HepG2 (cell line): ENCODE measurements around the gene EHD4. TPM values are rescaled to one million over a fixed set of nuclear protein-coding genes. Genes with fewer than 3 reads are reported as not detected.

ENCODE experiments used
- AGO2 ChIP-seq: fragments of 200-400 bp; formaldehyde crosslinking; optimal IDR thresholded peaks from 2 replicates; pipeline ENCODE3; 2017; ENCODE audit warnings: mild to moderate bottlenecking, low read depth, low read length, moderate library complexity
- DR1 ChIP-seq: sonication (generic); formaldehyde crosslinking; IDR thresholded peaks from 2 replicates; pipeline ENCODE4 v1.8.0; 2021; ENCODE audit warnings: mild to moderate bottlenecking, missing genetic modification reagents, inconsistent platforms
- ETV6 ChIP-seq: sonication (generic); formaldehyde crosslinking; conservative IDR thresholded peaks from 2 replicates; pipeline ENCODE4 v1.4.0; 2020; ENCODE audit warnings: missing genetic modification reagents
- HNF4G ChIP-seq, 2 experiments: sonication (generic) in 1 of 2; formaldehyde crosslinking in 1 of 2; IDR thresholded peaks; 2 replicates each; pipeline versions ENCODE4 v1.4.0 to v1.6.1; 2011 to 2020; ENCODE audit warnings: borderline replicate concordance in 2 of 2, low read depth in 2 of 2, mild to moderate bottlenecking in 2 of 2, low read length in 1 of 2, missing genetic modification reagents in 1 of 2, moderate library complexity in 1 of 2
- HNRNPL ChIP-seq: fragments of 200-400 bp; formaldehyde crosslinking; IDR thresholded peaks from 2 replicates; pipeline ENCODE4 v1.6.1; 2017; ENCODE audit warnings: mild to moderate bottlenecking, low read depth, low read length
- HOXA3 ChIP-seq: sonication (generic); formaldehyde crosslinking; IDR thresholded peaks from 2 replicates; pipeline ENCODE4 v1.5.0; 2020; ENCODE audit warnings: missing genetic modification reagents
- MATR3 ChIP-seq: sonication (generic); formaldehyde crosslinking; IDR thresholded peaks from 2 replicates; pipeline ENCODE4 v1.4.0; 2020; ENCODE audit warnings: missing genetic modification reagents
- MEIS2 ChIP-seq: sonication (generic); formaldehyde crosslinking; IDR thresholded peaks from 2 replicates; pipeline ENCODE4 v1.9.0; 2021; ENCODE audit warnings: mild to moderate bottlenecking, missing genetic modification reagents
- MTA1 ChIP-seq: sonication (generic); formaldehyde crosslinking; IDR thresholded peaks from 2 replicates; pipeline ENCODE4 v1.4.0; 2020; ENCODE audit warnings: missing genetic modification reagents, mild to moderate bottlenecking, borderline replicate concordance
- NFKB2 ChIP-seq: sonication (generic); formaldehyde crosslinking; IDR thresholded peaks from 2 replicates; pipeline ENCODE4 v1.4.0; 2020; ENCODE audit warnings: missing genetic modification reagents, borderline replicate concordance
- PCBP1 ChIP-seq: fragments of 200-400 bp; formaldehyde crosslinking; IDR thresholded peaks from 2 replicates; pipeline ENCODE4 v1.6.1; 2017; ENCODE audit warnings: mild to moderate bottlenecking, low read depth, low read length, borderline replicate concordance
- RARA ChIP-seq: IDR thresholded peaks from 2 replicates; pipeline ENCODE4 v1.6.1; 2016; ENCODE audit warnings: missing genetic modification reagents, missing compliant biosample characterization
- RBM22 ChIP-seq: fragments of 200-400 bp; formaldehyde crosslinking; optimal IDR thresholded peaks from 2 replicates; pipeline ENCODE3; 2017; ENCODE audit warnings: mild to moderate bottlenecking, low read length, moderate library complexity
- ZBTB7A ChIP-seq: sonication (generic); formaldehyde crosslinking; IDR thresholded peaks from 2 replicates; pipeline ENCODE4 v1.8.0; 2022; ENCODE audit warnings: mild to moderate bottlenecking, missing genetic modification reagents
- ZFY ChIP-seq: sonication (generic); formaldehyde crosslinking; IDR thresholded peaks from 2 replicates; pipeline ENCODE4 v1.4.0; 2020; ENCODE audit warnings: missing genetic modification reagents
- ZMYM4 ChIP-seq: sonication (generic); formaldehyde crosslinking; IDR thresholded peaks from 2 replicates; pipeline ENCODE4 v1.8.1; 2023; ENCODE audit warnings: mild to moderate bottlenecking, missing genetic modification reagents
- ZNF20 ChIP-seq: sonication (generic); formaldehyde crosslinking; IDR thresholded peaks from 2 replicates; pipeline ENCODE4 v1.4.0; 2020; ENCODE audit warnings: mild to moderate bottlenecking, moderate library complexity, missing genetic modification reagents
- ZNF230 ChIP-seq: sonication (generic); formaldehyde crosslinking; IDR thresholded peaks from 2 replicates; pipeline ENCODE4 v1.4.0; 2020; ENCODE audit warnings: mild to moderate bottlenecking, missing genetic modification reagents
- ZNF3 ChIP-seq: IDR thresholded peaks from 2 replicates; pipeline ENCODE4 v1.7.0; 2017; ENCODE audit warnings: inconsistent platforms
- ZNF350 ChIP-seq: sonication (generic); formaldehyde crosslinking; IDR thresholded peaks from 2 replicates; pipeline ENCODE4 v1.4.0; 2020; ENCODE audit warnings: mild to moderate bottlenecking, low read depth, missing genetic modification reagents, borderline replicate concordance
- ZSCAN20 ChIP-seq: sonication (generic); formaldehyde crosslinking; IDR thresholded peaks from 2 replicates; pipeline ENCODE4 v1.4.0; 2020; ENCODE audit warnings: missing genetic modification reagents, mild to moderate bottlenecking, borderline replicate concordance
- polyA plus RNA-seq, 8 experiments: library from polyadenylated mRNA; depleted of rRNA in 3 of 8; stranded (reverse) in 7 of 8; unstranded in 1 of 8; fragments of >200 nt; fragmentation: Illumina TruSeq in 4 of 8; extraction: Trizol in 4 of 8; gene quantifications; 2 replicates each; pipeline versions ENCODE4 v1.2.1 to v1.2.3, GENCODE V29; 2011 to 2016; ENCODE audit warnings: low read depth in 4 of 8, missing spikeins in 1 of 8, mixed read lengths in 1 of 8; ENCODE audit not compliant: insufficient read depth in 1 of 8
- total RNA-seq, 5 experiments: library from RNA; depleted of rRNA; stranded (reverse); fragments of >200 nt; fragmentation: Illumina TruSeq; extraction: Trizol; gene quantifications; 2 replicates each; pipeline ENCODE4 v1.2.3, GENCODE V29; 2016; ENCODE audit warnings: low read depth in 1 of 5
- TF ChIP-seq, protein P1 (sequence below): sonication (generic); formaldehyde crosslinking; IDR thresholded peaks from 2 replicates; pipeline ENCODE4 v1.4.0; 2020; ENCODE audit warnings: mild to moderate bottlenecking, missing genetic modification reagents, borderline replicate concordance
- TF ChIP-seq, protein P2 (sequence below): IDR thresholded peaks from 2 replicates; pipeline ENCODE4 v1.6.1; 2016; ENCODE audit warnings: low read depth, borderline replicate concordance
- TF ChIP-seq, protein P3 (sequence below), 2 experiments: sonication (generic) in 1 of 2; formaldehyde crosslinking in 1 of 2; IDR thresholded peaks; 2 replicates each; pipeline versions ENCODE4 v1.4.0 to v1.6.1; 2018 to 2020; ENCODE audit warnings: missing genetic modification reagents in 2 of 2, borderline replicate concordance in 1 of 2, low read depth in 1 of 2, mild to moderate bottlenecking in 1 of 2, missing biosample characterization in 1 of 2

Gene EHD4
- total and polyA plus RNA-seq, 2 of the 13 experiments (the other 11 are each of a cell fraction or from before 2014, with no cell fraction given), result 3.1 to 4.8 TPM

DNA sequence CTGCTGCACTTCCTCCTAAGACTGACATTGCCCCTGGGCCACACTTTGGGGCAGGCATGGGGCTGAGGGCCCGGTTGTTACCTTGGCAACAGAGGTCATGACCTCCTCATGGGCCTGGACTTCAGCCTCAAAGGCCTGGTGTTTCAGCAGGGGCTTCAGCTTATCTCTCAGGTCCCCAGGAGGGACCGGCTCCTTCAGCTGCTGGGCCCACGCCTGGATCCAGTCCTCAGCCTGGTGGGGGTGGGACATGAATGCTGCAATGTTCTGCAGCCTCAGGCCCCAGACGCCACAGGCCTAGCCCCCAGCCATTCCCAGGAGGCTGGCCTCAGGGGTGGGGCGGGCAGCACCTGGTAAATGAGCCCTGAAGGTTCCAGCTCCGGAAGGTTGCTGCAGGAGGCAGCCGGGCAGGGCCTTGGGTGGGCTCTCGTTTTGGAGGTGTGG lies 106.1 kb downstream of the EHD4 start (continued):
- TF ChIP-seq NFKB2 (CRISPR knock-in tag) (no peak), AGO2 (no peak), MTA1 (CRISPR knock-in tag) (0 out of 2 replicates have a peak, but pooled peaks have one; percentile 49), RBM22 (no peak), ZNF350 (CRISPR knock-in tag) (0 out of 2 replicates have a peak, but pooled peaks have one; percentile 4), HNF4G (IDR thresholded peaks at IDR 0.05; ENCODE audit: borderline replicate concordance, low read depth, low read length) (peak; percentile 45; the same call in 1 of the 2 replicates), HNF4G (CRISPR knock-in tag; IDR thresholded peaks at IDR 0.05; ENCODE audit: borderline replicate concordance, low read depth) (no peak), ZSCAN20 (CRISPR knock-in tag) (no peak), ETV6 (CRISPR knock-in tag) (no peak), PCBP1 (no peak), MEIS2 (CRISPR knock-in tag) (no peak), ZNF20 (CRISPR knock-in tag) (no peak), HOXA3 (CRISPR knock-in tag) (peak; percentile 13; the same call in 1 of the 2 replicates), ZFY (CRISPR knock-in tag) (peak; percentile 75), ZMYM4 (CRISPR knock-in tag) (0 out of 2 replicates have a peak, but pooled peaks have one; percentile 22), RARA (CRISPR knock-in tag) (peak; percentile 58; the same call in 1 of the 2 replicates), ZNF3 (CRISPR knock-in tag) (no peak), ZBTB7A (0 out of 2 replicates have a peak, but pooled peaks have one; percentile 41), HNRNPL (no peak), ZNF230 (peak; percentile 66; the same call in 1 of the 2 replicates), MATR3 (no peak), DR1 (no peak)
- TF ChIP-seq, protein P1, sequence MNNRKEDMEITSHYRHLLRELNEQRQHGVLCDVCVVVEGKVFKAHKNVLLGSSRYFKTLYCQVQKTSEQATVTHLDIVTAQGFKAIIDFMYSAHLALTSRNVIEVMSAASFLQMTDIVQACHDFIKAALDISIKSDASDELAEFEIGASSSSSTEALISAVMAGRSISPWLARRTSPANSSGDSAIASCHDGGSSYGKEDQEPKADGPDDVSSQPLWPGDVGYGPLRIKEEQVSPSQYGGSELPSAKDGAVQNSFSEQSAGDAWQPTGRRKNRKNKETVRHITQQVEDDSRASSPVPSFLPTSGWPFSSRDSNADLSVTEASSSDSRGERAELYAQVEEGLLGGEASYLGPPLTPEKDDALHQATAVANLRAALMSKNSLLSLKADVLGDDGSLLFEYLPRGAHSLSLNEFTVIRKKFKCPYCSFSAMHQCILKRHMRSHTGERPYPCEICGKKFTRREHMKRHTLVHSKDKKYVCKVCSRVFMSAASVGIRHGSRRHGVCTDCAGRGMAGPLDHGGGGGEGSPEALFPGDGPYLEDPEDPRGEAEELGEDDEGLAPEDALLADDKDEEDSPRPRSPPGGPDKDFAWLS (CRISPR knock-in tag), result 0 out of 2 replicates have a peak, but pooled peaks have one; percentile 84
- TF ChIP-seq, protein P2, sequence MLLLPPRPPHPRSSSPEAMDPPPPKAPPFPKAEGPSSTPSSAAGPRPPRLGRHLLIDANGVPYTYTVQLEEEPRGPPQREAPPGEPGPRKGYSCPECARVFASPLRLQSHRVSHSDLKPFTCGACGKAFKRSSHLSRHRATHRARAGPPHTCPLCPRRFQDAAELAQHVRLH (CRISPR knock-in tag), result no peak
- TF ChIP-seq, protein P3, sequence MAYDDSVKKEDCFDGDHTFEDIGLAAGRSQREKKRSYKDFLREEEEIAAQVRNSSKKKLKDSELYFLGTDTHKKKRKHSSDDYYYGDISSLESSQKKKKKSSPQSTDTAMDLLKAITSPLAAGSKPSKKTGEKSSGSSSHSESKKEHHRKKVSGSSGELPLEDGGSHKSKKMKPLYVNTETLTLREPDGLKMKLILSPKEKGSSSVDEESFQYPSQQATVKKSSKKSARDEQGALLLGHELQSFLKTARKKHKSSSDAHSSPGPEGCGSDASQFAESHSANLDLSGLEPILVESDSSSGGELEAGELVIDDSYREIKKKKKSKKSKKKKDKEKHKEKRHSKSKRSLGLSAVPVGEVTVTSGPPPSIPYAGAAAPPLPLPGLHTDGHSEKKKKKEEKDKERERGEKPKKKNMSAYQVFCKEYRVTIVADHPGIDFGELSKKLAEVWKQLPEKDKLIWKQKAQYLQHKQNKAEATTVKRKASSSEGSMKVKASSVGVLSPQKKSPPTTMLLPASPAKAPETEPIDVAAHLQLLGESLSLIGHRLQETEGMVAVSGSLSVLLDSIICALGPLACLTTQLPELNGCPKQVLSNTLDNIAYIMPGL (CRISPR knock-in tag; IDR thresholded peaks at IDR 0.05; ENCODE audit: borderline replicate concordance in 1 of 2, low read depth in 1 of 2), result 0 out of 4 replicates have a peak, but pooled peaks of 1 of the 2 experiments have one; percentile 22
